Activated T-cell treated with anti-CD3 and anti-CD28 coated beads, Interleukin-2, amount 50 U/mL, for 1 hour (primary cell): ENCODE results near the gene SLC13A3.

Source experiments
- DNase-seq: peaks from one replicate; pipeline ENCODE4 v3.0.0-alpha.2; 2020

Gene SLC13A3

DNA sequence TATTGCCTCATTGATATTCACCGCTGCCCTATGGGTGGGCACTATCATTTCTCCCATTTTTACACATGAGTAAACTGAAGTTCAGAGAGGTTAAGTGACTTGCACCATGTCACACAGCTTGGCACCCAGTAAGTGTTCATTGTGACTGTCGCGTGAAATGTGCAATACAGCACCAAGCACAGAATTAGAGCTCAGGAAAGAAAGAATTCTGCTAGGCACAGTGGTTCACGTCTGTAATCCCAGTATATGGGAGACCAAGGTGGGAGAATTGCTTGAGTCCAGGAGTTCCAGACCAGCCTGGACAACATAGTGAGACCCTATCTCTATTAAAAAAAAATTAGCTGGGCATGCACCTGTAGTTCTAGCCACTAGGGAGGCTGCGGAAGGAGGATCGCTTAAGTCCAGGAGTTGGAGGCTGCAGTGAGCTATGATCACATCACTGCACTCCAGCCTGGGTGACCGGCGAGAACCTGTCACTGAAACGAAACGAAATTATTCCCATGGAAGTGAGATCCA, 626 bp downstream of the SLC13A3 start:
- DNase-seq: no peak

DNA sequence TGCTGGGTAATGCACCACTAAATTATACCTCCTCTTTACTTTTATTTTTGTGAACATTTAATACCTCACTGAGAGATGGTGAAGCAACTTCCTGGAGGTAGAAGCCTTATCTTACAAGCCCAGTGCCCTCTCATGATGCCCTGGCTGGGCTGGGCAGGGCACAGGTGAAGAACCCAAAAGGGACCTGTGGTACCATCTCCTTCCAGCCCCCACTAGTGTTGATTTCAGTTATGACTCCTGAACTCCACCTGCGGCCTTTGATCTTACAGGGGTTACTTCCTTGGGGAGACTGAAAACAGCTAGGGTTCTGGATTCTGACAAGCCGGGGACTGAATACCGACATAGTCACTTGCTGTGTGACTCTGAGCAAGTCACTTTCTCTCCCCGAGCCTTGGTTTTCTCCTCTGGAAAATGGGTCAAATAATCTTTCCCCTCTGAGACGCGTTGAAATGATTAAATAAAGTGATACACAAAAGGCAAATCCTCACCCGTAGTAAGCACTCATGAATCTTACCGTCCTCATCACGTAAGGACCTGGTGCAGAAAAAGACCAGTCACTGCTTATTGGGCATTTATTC, 1.2 kb downstream of the SLC13A3 start:
- no peak for DNase-seq

DNA sequence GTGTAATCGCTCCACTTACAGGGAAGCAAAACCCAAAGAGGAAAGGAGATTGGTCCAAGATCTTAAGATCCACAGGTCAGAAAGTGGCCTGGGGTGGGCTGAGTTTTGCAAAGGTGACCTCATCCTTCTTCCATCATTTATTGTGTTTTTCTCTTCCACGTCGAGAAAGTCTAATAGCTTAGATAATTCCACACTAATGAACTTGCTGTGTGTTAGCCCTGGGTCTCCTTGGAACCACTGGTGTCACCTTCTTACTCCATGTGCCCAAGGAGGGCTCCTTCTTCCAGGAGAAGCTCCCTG, 1.7 kb downstream of the SLC13A3 start:
- no peak for DNase-seq

DNA sequence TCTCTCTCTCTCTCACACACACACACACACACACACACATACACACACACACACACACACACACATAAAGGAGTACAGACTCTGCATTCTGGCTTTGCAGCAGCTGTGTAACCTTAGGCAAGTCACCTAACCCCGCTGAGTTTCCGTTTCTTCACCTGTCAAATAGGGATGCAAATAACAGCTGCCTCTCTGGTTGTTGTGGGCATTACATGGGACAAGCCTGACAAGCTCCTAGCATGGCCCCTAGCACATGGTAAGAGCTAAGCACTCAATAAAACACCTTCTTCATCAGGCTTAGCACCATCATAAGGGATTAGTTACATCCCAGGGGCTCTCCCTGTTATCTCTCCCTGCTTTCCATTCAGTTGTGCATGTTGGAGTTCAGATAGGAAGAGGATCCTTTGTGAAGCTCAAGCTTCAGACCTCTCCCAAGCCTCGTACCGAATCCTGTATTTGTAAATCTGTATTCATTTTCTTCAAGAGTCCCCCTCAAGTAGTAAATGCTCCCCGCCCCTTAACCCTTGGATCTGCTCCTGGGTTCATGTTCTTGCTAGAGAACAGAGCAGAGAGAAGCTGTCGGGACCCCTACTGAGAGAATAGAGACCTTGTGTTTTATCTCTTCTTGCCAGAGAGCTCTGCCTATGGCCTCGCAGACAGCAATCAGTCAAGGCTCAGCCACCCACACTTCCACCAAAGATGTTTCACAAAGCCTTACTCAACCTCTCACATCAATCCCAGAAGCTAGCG, 2.2 kb downstream of the SLC13A3 start:
- DNase-seq: no peak

DNA sequence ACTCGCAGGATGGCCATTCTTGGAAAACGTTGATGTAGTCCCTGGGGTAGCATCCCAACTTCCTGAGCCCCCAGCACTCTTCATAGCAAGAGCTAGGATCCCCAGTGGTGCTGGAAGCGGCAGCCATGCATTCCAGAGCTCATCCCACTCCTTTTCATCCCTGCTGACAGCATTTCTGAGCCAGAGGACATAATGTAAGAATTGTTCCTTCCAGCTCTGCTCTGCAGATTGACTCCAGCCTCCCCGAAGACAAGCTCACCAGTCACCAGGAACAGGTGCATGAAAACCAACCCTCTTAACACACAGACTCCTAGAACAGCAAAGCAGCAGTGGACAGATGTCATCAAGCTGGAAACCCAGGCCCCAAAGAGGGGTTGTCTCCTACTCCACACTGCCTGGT, 3.8 kb downstream of the SLC13A3 start:
- no peak for DNase-seq

DNA sequence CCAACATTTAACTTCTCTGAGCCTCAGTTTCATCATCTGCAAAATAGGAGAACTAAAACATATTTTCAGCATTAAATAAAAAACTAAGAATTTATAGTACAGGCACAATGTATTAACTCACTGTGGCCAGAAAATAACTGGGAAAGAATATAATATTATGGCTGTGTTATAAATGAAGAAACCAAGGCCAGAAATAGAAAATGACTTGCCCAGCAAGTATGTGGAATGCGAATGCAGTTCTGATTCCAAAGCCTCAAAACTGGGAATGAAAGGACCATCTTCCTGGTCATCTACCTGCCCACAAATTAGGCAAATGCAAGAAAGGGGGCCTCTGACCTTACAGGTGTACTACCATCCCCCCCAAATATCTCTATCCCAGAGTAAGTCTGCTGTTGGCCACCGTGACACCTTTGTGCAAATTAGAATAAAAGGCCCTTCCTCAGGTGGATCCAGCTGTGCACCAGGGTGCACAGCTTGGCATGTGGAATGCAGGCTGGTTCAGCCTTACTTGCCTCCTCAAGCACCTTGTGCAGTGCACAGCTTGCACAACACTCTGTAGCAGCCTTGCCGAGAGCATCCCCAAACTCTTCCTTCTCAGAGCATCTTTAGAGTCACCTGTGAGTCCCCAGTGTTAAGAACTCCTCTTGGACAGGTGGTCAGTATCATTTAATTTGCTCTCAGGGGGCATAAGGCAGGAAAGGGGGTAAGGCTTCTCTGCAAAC, 4.4 kb downstream of the SLC13A3 start:
- DNase-seq: no peak

DNA sequence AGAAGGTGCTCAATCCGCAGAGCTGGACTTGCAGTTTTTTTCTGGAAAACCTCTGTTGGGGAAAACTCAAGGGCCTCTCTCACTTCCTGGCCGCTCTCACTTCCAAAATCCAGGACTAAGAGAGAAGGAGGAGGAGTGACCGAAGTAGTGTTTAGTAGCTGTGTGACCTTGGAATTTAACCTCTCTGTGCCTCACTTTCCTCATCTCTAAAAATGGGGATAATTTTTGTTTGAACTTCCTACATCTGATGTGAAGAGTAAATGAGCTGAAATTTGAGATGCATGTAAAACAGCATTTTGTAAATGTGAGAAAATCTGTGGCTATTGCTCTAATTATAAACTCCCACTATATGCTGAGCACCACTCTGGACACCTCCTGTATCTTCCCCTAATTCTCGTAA, 5.1 kb downstream of the SLC13A3 start:
- no peak for DNase-seq

DNA sequence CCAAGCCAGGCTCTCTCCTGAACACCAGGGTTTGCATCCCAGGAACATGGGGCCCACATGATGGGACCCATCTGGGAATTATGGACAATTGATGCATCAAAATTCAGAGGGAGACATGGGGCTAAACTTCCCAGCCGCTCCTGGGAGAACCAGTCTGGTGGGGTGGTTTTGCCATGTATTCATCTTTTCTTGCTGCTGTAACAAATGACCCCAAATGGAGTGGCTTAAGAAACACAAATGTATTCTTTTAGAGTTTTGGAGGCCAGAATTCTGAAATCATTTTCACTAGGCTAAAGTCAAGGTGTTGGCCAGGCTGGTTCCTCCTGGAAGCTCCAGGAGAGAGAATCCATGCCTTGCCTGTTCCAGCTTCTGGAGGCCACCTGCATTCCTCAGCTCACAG, 6.5 kb downstream of the SLC13A3 start:
- DNase-seq: no peak

DNA sequence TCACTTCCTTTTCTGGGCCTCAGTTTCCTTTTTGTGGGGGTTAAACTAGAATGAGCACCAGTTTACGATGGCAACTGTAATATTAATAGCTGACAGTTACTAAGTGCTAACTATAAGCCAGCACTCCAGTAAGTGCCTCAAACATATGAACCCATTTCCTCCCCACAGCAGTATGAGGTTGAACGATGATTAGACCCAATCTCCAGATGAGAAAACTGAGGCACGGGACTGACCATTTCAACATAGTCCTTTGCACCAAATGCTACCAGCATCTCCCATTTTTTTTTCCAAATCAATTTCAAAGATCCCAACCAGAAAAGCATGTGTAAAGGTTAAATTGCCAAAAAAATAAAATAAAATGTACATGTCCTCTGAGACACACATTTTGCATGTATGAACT, 7.1 kb downstream of the SLC13A3 start:
- no peak for DNase-seq

DNA sequence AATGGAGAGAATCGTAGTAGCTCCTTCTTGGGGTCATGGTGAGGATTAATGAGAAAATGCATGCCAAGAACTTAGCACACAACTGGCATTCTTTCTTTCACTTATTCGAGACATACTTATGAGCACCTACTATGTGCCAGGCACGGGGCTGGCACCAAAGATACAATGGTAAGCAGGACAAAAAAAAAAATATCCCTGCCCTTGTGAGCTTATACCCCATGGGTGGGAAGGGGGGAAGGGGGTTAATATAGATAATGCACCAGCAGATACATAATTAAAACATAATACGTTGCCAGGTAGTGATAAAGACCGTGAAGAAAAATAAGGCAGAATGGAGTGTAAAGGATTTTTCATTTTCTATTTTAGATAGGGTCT, 8.3 kb downstream of the SLC13A3 start:
- DNase-seq: no peak

DNA sequence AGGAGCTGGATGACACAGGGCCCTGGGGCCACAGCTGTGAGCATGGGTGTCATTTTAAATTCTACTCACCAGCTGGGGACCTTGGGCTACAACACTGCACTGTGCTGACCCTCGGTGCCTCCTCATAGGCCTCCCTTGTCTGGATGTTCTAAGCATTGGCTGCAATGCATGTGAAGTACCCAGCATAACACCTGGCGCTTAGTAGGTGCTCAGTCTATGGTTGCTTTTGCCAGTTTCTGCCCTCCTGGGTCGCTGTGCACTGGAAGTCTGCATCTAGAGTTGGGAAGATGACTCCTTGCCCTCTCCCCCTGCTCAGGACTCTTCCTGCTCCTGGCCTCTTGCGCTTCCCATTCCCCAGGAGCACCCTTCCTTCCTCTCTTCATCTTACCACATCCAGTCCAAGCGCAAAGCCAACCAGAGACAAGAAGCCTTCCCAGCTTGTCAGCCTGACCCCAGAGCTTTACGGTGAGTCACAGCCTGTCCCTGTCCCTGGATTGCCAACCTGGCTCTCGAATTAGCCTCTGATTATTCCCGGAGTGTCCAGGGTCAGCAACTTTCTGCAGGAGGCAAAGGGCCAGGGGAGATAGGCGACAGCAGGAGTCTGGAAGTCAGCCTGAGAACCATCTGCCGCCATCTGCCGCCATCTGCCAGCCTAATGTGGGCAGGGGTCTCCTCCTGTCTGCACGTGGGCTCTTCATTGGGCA, 8.8 kb downstream of the SLC13A3 start:
- no peak for DNase-seq

DNA sequence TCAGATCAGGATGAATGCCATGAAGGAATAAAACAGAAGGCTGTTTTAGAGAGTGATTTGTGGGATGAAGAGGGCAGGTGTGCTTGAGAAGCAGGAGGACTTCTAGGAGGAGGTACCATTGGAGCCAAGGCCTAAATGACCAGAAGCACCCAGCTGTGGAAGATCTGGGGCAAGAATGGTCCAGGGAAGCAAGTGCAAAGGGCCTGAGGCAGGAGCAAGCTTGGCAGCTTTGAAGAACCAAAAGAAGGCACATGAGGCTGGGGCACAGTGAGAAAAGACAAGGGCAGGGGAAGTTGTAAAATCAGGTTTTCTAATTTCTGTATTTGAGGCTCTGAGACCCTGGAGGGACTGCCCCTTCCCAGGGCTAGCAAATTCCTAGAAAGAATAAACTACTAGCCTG, 9.8 kb downstream of the SLC13A3 start:
- no peak for DNase-seq

DNA sequence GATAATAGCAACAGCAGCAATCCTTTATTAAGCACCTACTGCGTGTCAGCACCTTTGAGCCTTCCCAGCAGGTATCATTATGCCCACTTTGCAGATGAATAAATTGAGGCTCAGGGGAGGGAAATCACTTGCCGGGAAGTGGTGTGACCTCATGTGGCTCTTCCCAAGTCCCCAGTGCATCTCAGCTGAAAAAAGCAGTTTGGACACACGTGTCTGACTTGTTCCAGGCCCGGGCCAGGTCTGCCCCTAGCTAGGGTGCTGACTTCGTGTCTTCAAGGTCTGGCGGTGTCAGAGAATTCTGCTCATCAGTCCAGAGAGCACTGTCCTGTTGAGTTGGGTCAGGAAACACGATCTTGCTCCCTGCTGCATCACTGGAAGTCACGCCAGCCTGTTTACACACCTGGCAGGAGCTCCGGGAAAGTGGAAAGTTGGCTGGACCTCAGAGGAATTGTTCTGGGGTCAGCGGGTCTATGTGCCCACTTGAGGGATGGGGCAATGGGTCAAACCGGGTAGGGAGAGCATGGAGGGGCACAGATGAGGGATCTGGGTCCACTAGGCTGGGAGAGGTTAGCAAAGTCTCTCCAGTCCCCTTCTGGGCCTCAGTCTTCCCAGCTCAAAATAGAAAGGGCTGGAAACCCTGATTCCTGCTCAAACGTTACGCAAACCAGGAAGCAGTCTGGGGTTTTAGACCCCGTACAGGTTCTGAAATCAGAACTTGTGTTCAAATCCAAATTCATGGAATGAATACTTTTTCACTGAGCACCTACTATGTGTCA, 10.5 kb downstream of the SLC13A3 start:
- DNase-seq: no peak

DNA sequence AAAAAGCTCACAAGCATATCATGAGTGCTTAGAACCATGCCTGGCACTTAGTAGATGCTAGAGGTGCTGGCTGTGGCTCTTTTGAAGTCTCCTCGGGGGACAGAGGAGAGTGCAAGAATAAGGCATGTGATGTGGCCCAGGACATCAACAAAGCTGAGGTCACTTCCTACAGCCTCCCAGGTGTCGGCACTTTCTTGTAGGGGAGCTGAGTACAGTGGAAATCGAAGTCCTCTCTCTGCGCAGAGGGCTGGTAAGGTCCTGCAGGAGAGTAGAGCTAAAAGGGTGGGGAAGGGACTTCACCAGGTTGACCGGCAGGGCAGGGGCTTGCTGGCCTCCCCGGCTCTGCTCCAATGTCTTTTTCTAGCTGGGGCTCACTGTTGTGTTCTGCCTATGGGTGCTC, 11.2 kb downstream of the SLC13A3 start:
- DNase-seq: no peak

DNA sequence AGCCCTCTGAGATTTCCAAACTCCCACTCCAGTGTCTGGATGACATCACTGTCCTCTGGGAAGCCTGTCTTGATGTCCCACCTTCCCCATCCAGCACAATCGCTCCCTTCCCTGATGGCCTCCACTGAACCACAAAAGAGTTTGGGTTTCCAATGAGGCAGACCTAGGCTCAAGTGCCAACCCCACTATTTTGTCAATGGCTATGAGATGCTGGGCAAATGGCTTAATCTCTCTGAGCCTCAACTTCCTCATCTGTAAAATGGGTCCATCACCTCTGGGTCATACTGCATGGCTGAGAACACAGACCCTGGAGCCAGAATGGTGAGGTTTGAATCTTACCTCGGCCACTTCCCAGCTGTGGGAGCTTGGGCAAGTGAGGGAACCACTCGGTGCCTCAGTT, 11.7 kb downstream of the SLC13A3 start:
- no peak for DNase-seq

DNA sequence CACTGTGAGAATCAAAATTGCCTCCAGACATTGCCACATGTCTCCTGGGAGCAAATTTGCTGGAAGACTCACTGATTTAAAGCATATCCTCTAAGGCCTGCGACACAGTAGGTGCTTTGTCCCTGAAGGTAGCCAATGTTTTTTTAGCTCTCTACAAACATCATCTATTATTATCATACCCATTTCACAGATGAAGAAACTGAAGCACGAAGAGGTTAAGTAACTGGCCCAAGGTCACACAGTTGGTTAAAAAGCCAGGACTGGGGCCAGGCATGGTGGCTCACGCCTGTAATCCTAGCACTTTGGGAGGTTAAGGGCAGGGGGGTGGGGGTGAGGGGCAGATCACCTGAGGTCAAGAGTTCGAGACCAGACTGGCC, 12.4 kb downstream of the SLC13A3 start:
- no peak for DNase-seq

DNA sequence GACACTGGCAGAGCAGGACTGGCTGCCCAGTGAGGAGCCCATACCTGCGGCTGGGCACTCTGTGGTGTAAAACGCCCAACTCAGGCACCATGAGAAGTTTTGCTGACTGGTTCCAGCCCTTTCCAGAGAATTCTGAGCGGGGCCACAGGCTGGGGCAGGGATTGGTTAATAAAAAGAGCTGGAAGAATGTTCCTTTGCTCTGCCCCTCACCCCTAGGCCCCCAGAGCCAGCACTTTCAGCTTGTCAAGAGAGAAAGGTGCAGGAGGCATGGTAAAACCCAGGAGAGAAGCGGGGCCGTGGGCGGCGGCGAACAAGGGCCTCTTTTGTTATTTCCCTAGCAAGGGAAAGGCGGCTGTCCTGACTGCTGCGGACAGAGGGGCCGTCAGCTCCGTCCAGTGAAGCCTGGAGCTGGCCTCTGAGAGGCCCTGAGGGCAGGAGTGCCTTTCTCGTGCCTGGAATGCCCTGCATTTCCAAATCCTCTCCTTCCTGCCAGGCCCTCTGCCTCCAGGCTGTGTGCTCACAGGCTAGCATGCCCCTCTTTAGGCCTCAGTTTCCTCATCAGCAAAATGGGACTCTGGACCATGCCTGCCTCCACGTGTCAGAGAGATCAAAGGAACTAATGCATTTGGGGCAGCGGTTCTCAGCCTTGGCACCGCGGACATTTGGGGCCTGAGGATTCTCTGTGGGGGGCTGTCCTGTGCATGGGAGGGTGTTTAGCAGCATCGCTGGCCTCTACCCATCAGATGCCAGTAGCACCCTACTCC, 12.9 kb downstream of the SLC13A3 start:
- no peak for DNase-seq

DNA sequence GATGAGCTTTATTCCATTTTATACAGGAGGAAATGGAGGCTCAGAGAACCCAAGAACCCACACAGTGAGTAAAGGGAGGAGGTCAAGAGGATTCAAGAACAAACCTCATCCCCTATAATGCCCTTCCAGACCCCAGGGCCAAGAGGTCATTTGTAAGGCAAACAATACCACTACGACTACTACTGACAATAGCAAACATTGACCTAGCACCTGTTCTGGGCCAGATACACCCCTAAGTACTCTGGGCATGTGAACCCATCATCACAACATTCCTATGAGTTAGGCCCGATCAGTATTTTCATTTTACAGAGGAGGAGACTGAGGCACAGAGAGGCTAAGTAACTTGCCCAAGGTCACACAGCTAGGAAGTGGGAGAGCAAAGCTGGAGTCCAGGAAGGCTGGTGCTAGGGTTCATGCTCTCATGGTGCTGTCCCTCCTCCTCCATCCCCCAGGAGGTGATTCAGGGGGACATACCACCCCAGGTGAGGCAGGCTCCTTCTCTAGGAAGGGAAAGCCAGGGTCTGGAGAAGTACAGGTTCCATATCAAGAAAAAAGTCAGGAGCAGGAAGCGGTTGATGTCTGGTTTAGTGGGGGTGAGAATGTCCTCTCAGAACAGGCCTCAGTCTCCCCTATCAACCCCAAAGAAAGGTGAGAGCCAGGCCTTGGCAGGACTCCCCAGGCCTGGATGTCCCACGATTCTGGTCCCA, 13.7 kb downstream of the SLC13A3 start:
- DNase-seq: no peak

DNA sequence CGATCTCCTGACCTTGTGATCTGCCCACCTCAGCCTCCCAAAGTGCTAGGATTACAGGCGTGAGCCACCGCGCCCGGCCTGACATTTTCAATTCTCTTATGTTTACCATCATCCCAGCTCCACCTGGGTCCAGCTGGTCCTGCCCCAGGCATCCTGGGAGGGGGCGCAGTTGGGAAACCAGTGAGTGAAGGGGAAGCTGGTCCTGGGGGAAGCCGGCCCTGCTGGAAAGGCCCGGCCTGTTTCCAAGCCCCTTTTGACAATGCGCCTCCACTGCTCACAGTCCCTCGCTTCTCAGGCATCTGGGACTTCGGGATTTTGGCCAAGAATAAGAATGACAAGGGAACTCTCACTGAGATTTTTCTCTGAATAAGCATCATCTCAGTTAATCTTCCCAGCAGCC, 14.2 kb downstream of the SLC13A3 start:
- no peak for DNase-seq

DNA sequence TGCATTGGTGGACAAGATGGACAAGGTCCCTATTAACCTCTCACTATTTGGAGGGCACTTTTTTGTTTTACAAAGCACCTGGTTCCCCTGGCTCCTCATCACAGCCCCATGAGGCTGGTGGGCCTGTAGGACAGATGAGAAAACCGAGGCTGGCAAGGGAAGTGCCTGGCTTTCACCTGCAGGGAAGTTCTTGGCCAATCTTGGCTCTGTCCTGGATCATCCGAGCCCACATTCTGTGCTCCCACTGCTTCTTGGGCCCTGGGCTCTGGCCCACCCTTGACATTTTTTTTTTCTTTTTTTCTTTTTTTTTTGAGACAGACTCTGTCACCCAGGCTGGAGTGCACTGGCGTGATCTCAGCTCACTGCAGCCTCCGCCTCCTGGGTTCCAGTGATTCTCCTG, 14.7 kb downstream of the SLC13A3 start:
- no peak for DNase-seq

DNA sequence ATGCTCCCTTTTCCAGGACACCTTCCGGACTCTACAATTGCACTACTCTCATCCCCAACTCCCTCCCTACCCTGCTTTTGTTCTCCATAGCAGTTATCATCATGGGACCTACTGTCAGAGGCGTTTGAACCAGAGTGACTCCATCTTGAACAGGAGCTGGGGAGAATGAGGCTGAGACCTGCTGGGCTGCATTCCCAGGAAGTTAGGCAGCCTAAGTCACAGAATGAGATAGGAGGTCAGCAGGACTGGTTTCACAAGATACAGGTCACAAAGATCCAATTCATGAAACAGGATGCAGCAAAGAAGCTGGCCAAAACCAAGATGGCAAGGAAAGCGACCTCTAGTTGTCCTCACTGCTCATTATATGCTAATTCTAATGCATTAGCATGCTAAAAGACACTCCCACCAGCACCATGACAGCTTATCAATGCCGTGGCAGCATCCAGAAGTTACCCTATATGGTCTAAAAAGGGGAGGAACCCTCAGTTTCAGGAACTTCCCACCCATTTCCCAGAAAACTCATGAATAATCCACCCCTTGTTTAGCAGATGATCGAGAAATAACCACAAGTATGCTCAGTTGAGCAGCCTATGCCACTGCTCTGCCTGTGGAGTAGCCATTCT, 15.6 kb downstream of the SLC13A3 start:
- DNase-seq: no peak
